Stimulated activated CD4-positive, alpha-beta T cell treated with anti-CD3 and anti-CD28 coated beads, Interleukin-2, amount 100 ng/mL, for 24 hours (primary cell): Measurements from ENCODE around the gene PARPBP.
"Not testable (repeated sequence)": the region's sequence is repeated elsewhere in the genome, so short reads cannot be mapped to it uniquely, and the experiment has no call there.

Experiments
- DNase-seq, 2 donors: peaks; one replicate each; pipeline ENCODE4 v3.0.0-alpha.2; 2020

PARPBP gene, protein sequence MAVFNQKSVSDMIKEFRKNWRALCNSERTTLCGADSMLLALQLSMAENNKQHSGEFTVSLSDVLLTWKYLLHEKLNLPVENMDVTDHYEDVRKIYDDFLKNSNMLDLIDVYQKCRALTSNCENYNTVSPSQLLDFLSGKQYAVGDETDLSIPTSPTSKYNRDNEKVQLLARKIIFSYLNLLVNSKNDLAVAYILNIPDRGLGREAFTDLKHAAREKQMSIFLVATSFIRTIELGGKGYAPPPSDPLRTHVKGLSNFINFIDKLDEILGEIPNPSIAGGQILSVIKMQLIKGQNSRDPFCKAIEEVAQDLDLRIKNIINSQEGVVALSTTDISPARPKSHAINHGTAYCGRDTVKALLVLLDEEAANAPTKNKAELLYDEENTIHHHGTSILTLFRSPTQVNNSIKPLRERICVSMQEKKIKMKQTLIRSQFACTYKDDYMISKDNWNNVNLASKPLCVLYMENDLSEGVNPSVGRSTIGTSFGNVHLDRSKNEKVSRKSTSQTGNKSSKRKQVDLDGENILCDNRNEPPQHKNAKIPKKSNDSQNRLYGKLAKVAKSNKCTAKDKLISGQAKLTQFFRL

DNA sequence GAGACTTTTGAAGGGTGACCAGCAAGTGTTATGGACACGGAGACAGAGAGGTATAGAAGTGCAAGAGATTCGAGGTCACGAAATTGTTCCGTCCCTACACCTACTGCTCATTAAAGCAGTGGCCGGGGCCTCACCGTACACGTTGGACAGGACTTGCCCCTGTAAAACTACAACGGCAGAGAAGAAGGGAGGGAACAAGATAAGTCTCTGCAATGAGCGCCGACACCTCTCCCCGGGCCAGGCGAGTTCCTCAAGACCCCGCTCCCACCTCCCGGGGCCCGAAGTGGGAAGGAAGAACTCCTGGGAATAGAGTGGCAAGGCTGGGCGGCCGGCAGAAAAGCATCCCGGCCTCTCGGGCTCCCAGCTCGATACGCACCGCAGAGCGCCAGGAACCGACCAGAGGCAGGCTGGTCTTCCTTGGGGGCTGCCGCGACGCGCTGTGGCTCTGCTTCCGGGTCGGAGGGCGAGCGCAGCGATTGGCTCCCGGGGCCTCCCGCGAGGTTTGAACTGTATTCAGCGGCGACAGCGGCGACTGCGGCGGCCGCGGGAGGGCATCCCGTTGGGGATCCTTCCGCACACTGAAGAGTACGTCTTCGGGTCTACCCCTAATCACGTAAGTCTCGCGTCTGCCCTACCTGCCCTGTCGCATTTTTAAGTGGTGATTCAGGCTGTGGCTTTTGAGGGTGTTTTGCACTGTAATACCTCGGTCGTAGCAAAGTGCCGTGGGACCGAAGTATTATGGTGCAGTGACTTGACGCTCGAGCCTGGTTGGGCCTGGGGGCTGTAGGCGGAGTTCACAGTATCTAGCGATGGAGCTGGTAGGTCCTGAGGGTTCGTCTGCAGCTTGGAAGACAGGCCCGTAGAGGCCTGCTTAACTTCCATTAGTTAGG, at the start of gene PARPBP, which contains the start of gene NUP37:
Gene PARPBP (plus strand): TSS at position 510 of the 890 bp plus-strand sequence. CDS start 3,706 bp downstream, outside the sequence.
Gene NUP37 (minus strand): TSS at position 441 of the 890 bp plus-strand sequence. CDS start 1,596 bp downstream, outside the sequence.
- peak; percentile 90 to 92 for DNase-seq

DNA sequence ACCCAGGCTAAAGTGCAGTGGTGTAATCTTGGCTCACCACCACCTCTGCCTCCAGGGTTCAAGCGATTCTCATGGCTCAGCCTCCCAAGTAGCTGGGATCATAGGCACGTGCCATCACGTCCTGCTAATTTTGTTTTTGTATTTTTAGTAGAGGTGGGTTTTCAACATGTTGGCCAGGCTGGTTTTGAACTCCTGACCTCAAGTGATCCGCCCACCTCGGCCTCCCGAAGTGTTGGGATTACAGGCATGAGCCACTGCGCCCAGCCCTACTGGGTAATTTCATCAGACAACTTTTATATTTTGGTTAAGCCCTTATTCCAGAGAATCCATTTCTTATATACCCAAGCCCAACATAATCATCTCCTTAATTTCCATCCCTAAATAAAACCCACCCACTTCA, 47.9 kb upstream of the PARPBP start:
- DNase-seq = not testable (repeated sequence)

DNA sequence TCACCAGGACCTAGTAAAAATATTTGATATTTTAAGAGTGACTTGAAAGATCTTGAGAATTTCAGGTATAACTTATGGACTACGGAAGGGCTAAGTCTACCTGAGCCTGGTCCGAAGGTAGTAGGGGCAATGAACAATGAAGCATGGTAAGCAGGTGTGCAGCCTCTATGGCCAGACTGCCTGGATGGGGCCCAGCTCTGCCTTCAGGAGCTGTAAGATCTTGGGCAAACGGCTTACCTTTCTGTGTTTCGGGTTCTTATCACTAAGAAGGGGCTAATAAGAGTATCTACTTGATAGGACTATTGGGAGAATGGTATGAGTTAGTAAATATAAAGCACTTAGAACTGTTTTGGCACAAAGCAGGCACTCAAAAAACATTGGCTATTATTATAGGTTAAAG, 39.1 kb upstream of the PARPBP start:
- no peak for DNase-seq

DNA sequence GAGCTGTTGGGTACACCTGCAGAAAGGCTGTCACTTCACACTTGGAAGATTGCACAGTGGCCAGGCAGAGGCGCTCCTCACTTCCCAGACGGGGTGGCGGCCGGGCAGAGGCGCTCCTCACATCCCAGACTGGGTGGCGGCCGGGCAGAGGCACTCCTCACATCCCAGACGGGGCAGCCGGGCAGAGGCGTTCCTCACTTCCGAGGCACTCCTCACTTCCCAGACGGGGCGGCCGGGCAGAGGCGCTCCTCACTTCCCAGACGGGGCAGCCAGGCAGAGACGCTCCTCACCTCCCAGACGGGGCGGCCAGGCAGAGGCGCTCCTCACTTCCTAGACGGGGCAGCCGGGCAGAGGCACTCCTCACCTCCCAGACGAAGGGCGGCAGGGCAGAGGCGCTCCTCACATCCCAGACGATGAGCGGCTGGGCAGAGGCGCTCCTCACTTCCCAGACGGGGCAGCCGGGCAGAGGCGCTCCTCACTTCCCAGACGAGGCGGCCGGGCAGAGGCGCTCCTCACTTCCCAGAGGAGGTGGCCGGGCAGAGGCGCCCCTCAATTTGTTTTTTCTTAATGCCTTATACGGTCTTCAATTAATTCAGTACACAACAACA, 30.7 kb upstream of the PARPBP start:
- DNase-seq = not testable (repeated sequence)

DNA sequence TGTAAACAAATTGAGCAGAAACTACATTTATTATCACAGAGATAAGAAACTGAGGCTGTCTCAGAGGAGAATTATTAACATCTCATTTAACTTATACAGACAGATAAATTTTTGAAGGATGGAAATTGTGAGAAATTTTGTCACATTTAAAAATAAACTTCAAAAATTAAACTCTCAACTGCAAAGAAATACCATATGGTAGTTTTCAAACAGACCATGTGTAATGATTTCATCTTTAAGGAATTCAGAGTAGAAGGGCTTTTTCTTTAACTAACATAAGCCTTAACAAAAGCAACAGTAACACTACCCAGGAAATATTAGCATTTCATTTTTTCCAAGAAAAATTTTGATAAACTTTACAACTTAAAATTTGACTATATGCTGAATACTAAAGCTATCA, 26.7 kb upstream of the PARPBP start:
- no peak for DNase-seq

DNA sequence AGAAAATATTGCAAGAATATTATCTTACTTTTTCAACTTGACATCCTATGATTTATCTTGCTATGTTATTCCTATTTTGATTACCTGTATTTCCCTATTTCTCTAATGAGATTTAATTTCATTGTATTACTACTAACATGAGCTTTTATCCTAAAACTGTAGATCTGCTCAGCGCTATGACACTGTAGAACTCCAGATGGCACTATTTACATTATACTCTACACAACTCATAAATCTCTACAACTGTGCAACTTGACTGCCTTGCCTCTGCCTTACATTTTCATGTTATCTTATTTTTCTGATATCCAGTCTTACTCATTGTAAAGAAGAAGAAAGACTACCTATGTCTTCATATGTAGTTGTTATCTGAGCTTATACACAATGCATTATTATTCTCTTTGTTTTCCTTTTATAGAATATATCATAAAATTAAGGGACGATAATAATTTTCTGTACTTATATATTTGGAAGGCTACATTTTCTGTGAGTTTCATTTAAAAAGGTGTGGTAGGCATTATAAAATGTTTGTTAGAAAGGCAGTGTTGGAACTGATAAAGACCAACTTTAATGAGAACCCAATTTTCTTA, 24.2 kb upstream of the PARPBP start:
- no peak for DNase-seq

DNA sequence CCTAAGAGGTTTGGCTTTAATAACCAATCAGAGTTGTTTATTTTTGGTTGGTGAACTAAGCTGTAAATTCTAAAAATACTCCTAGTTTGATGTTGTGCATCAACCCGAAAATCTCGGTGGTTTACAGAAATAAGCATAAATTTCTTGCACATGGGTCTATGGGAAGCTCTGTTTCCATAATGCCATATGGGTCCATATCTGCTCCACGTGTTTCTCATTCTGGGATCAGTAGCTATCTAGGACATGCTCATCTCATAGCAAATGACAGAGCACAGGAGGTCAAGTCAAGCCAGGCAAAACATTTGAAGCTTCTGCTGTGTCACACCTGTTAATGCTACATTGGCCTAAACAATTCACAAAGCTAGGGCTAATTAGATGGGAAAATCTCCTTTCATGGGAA, 23.1 kb upstream of the PARPBP start:
- no peak for DNase-seq

DNA sequence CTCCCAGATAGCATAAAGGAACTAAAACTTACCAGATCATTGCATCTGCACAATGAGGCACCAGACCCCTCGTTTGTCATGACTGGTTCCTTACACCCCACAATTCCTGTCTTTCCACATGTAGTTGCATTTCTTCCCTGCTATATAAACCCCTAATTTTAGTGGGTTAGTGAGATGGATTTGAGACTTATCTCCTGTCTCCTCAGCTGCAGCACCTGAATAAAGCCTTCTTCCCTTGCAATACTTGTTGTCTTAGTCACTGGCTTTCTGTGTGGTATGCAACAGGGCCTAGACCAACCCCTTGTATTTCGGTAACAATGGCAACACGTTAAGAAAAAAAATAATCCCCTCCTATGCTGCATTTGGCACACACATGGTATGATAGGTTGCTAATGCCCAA, 13.1 kb upstream of the PARPBP start:
- no peak for DNase-seq

DNA sequence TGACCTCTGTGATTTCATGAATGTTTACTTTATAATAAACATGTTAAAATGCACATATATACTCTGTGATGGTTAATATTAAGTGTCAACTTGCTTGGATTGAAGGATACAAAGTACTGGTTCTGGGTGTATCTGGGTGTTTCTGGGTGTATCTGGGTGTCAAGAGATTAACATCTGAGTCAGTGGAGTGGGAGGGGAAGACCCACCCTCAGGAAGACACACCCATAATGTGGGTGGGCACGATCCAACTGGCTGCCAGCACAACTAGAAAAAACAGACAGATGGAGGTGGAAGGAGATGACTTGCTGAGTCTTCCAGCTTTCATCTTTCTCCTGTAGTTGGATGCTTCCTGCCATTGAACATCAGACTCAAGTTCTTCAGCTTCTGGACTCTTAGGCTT, 12.0 kb upstream of the PARPBP start:
- DNase-seq = no peak

DNA sequence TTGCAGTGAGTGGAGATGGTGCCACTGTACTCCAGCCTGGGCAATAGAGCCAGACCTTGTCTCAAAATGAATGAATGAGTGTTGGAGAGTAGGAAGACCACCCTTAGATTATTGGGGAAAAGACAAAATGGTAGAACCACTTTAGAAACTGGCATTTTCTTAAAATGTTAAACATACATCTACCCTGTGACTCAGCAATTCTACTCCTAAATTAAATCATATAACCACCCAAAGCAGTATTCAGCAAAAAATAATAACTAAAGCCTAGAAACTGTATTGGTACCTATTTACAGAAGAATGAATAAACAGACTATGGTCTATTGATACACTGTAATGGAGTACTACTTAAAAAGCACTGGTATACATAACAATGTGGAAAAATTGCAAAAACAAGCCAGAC, 9.2 kb upstream of the PARPBP start:
- DNase-seq = no peak

DNA sequence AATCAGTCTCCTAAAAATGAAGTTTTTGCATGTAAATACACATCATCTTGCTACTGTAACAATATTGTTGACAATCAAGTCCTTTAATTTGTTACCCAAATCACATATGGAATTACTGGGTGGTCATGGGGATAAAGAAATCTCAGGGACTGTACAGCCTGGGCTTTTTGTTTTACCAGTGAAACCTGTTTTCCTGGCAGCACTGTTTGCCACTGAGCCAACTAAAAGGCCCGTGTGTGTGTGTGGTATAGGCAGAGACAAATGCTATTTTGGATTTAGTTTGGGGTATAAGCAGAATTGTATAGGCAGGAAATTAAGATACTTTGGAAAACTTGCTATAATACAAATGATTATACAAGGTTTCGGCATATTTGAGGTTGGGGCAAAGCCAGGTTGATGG, 5.8 kb upstream of the PARPBP start:
- DNase-seq = no peak

DNA sequence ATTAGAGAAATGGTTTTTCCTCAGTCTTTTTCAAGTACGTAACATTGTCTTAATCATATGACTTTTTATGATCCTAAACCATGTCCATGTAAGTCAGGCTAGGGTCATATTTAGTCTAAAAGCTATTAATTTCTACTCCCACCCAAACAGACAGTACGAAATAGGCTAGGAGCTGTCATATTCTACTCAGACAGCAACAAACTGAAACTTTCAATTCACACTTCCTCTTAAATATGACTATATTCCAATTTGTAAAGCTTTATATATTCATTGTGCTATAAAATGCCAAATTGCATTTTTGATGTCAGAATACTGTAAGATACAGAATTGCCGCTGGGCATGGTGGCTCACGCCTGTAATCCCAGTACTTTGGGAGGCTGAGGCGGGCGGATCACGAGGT, 3.6 kb upstream of the PARPBP start:
- DNase-seq = no peak

DNA sequence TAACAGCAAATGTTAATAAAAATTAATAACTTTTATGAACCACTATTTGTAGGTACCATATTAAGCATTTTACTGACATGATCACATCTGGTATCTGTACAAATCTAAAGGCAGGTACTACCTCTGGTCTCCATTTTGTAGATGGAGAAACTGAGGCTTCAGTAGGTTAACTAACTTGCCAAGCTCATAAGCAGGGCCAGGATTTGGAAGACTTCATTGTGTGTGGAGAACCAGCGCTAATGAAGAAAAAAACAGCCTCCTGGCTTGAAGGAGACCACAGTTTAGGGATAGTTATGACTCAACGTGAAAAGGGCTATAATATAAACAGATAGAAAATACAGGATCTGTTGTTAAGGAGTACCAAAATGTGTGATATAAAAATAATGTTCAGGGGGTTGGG, 1.1 kb upstream of the PARPBP start:
- no peak for DNase-seq

DNA sequence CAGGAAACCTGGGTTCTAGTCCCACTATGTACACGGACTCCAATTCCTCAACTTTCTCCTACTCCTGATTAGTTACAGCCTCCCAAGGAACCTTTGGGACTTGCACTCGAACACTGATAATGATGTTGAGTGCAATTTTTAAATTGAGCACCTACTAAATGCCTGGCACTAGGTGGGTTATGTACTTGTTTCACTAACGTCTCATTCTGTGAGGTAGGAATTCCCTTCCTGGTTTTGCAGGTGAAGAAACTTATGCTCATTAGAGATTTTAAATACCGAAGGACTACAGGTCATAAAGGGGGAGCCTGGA, 536 bp downstream of the PARPBP start:
- DNase-seq = no peak

DNA sequence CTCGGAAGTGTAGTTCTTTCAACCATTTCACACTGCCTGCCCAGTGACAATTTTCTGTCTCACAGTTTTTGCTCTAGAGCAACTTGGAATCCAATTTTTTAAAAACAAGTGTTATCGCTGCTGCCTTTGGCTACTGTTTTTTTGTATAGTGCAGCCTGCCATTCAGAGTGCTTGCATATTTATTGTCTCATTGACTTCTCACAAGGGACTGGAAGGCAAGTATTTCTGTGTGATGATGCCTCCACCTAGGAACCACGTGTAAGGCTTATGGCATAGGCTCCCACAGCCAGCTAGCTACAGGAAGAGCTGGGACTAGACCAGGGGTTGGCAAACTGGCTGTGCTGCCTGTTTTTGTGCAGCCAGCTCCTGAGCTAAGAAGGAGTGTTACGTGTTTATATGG, 903 bp downstream of the PARPBP start:
- no peak for DNase-seq

DNA sequence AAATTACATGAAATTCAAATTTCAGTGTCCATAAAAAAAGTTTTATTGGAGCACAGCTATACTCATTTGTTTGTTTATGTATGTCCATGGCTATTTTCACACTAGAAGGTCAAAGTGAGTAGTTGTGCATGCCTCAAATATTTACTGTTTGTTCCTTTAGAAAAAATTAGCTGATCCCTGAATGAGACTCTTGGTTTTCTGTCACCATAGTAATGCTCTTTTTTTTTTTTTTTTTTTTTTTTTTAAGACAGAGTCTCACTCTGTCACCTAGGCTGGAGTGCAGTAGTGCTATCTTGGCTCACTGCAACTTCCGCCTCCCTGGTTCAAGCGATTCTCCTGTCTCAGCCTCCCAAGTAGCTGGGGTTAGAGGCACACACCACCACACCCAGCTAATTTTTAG, 1.3 kb downstream of the PARPBP start:
- not testable (repeated sequence) for DNase-seq

DNA sequence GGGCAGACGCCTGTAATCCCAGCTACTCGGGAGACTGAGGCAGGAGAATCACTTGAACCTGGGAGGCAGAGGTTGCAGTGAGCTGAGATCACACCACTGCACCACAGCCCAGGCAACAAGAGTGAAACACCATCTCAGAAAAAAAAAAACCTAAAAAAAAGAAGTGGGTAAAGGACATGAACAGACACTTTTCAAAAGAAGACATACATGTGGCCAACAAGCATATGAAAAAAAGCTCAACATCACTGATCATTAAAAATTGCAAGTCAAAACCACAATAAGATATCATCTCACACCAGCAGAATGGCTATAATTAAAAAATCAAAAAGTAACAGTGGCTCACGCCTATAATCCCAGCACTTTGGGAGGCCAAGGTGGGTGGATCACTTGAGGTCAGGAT, 10.7 kb downstream of the PARPBP start:
- not testable (repeated sequence) for DNase-seq

DNA sequence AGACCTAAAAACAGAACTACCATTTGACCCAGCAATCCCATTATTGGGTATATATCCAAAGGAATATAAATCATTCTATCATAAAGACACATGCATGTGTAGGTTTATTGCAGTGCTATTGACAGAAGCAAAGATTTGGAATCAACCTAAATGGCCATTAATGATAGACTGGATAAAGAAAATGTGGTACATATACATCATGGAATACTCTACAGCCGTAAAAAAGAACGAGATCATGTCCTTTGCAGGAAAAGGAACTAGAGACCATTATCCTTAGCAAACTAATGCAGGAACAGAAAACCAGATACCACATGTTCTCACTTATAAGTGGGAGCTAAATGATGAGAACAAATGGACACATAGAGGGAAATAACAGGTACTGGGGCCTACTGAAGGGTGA, 11.5 kb downstream of the PARPBP start:
- DNase-seq = not testable (repeated sequence)

DNA sequence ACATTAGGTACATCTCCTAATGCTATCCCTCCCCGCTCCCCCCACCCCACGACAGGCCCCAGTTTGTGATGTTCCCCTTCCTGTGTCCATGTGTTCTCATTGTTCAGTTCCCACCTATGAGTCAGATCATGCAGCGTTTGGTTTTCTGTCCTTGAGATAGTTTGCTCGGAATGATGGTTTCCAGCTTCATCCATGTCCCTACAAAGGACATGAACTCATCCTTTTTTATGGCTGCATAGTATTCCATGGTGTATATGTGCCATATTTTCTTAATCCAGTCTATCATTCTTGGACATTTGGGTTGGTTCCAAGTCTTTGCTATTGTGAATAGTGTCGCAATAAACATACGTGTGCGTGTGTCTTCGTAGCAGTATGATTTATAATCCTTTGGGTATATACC, 17.6 kb downstream of the PARPBP start:
- not testable (repeated sequence) for DNase-seq

DNA sequence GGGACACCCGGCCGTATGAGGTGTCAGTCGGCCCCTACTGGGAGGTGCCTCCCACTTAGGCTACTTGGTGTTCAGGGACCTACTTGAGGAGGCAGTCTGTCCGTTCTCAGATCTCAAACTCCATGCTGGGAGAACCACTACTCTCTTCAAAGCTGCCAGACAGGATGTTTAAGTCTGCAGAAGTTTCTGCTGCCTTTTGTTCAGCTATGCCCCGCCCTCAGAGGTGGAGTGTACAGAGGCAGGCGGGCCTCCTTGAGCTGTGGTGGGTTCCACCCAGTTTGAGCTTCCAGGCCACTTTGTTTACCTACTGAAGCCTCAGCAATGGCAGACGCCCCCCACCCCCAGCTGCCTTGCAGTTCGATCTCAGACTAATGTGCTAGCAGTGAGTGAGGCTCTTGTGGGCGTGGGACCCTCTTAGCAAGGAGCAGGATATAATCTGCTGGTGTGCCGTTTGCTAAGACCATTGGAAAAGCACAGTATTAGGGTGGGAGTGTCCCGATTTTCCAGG, 22.9 kb downstream of the PARPBP start:
- not testable (repeated sequence) for DNase-seq

DNA sequence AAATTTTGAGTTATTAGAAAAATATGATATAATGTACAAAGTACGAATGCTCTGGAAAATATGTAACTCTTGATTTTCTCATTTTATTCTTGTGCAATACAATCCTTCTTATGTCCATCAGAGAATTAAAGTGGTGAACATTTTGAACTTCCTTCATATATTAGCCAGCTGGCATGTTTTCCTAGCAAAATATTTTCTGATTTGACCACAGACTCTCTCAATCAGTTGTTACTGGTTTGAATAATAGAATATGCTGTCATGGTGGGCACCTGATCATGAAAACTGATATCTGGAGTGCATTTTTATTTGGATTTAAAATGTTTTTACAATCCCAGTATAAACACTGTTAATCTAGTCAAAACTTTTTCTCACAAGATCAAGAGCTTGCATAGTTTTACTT, 24.2 kb downstream of the PARPBP start:
- no peak for DNase-seq

DNA sequence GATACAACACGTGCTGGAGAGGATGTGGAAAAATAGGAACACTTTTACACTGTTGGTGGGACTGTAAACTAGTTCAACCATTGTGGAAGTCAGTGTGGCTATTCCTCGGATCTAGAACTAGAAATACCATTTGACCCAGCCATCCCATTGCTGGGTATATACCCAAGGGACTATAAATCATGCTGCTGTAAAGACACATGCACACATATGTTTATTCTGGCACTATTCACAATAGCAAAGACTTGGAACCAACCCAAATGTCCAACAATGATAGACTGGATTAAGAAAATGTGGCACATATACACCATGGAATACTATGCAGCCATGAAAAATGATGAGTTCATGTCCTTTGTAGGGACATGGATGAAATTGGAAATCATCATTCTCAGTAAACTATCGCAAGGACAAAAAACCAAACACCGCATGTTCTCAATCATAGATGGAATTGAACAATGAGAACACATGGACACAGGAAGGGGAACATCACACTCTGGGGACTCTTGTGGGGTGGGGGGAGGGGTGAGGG, 27.1 kb downstream of the PARPBP start:
- DNase-seq = not testable (repeated sequence)
